HG03280 (cell line): ENCODE results near the gene FAM151B.
"Not testable (repeated sequence)": the region's sequence is repeated elsewhere in the genome, so short reads cannot be mapped to it uniquely, and the experiment has no call there.

Source experiments
- ATAC-seq: cut with Tn5 transposase; IDR thresholded peaks from one replicate; pipeline ENCODE4 v1.9.1; 2021; ENCODE audit warnings: mild to moderate bottlenecking, moderate library complexity; ENCODE audit not compliant: unreplicated experiment

Gene FAM151B

GRCh38 chr5:80487829-80488721 lies at the start of gene FAM151B:
TSS of gene FAM151B (plus strand) at chr5:80488100. CDS start at chr5:80488124, 24 bp downstream.
- peak; percentile 89 for ATAC-seq

GRCh38 chr5:80438739-80439138 lies 49.2 kb upstream of the FAM151B start:
- ATAC-seq, result no peak

- ATAC-seq, result no peak
Observed at GRCh38 chr5:80439213-80439612, 48.7 kb upstream of the FAM151B start.

- ATAC-seq, result no peak
Observed at GRCh38 chr5:80442742-80443141, 45.2 kb upstream of the FAM151B start.

GRCh38 chr5:80453366-80453765 lies 34.5 kb upstream of the FAM151B start:
- no peak for ATAC-seq

- no peak for ATAC-seq
Observed at GRCh38 chr5:80463269-80463668, 24.6 kb upstream of the FAM151B start.

GRCh38 chr5:80466669-80467485 lies 21.0 kb upstream of the FAM151B start:
- no peak for ATAC-seq

GRCh38 chr5:80468131-80468530 lies 19.8 kb upstream of the FAM151B start:
- no peak for ATAC-seq

GRCh38 chr5:80470631-80471030 lies 17.3 kb upstream of the FAM151B start:
- not testable (repeated sequence) for ATAC-seq

GRCh38 chr5:80474929-80475328 lies 13.0 kb upstream of the FAM151B start:
- no peak for ATAC-seq

GRCh38 chr5:80479713-80480112 lies 8.2 kb upstream of the FAM151B start:
- ATAC-seq, result no peak

- no peak for ATAC-seq
Observed at GRCh38 chr5:80480354-80480753, 7.5 kb upstream of the FAM151B start.

- no peak for ATAC-seq
Observed at GRCh38 chr5:80481019-80481893, 6.6 kb upstream of the FAM151B start.

GRCh38 chr5:80482578-80482977 lies 5.3 kb upstream of the FAM151B start:
- no peak for ATAC-seq

- ATAC-seq, result no peak
Observed at GRCh38 chr5:80483636-80484232, 4.2 kb upstream of the FAM151B start.

GRCh38 chr5:80487444-80487828 lies 464 bp upstream of the FAM151B start:
- ATAC-seq, result no peak

GRCh38 chr5:80491296-80491695 lies 3.4 kb downstream of the FAM151B start:
- no peak for ATAC-seq

- no peak for ATAC-seq
Observed at GRCh38 chr5:80492741-80493140, 4.8 kb downstream of the FAM151B start.

- ATAC-seq, result not testable (repeated sequence)
Observed at GRCh38 chr5:80493443-80493842, 5.5 kb downstream of the FAM151B start.

GRCh38 chr5:80495891-80496290 lies 8.0 kb downstream of the FAM151B start:
- ATAC-seq, result no peak
